Hippocampal formation (tissue), 2 donors: ENCODE data around the gene MAN1C1.
A peak's percentile ranks its signal among the peaks of the same experiment; 100 is the strongest.

Source experiments
- DNase-seq, 2 donors: peaks; one replicate each; lab custom pipeline; 2025; lab: John Stamatoyannopoulos, UW

The MAN1C1 gene

GRCh38 chr1:25614501-25615171 is 2.0 kb upstream of the MAN1C1 start:
- DNase-seq = no peak

- no peak for DNase-seq
Observed at GRCh38 chr1:25615172-25615541, 1.4 kb upstream of the MAN1C1 start.

GRCh38 chr1:25615563-25616094 is 962 bp upstream of the MAN1C1 start:
- no peak for DNase-seq

- no peak for DNase-seq
Observed at GRCh38 chr1:25616987-25617624, 515 bp downstream of the MAN1C1 start.

GRCh38 chr1:25617625-25618432 is 1.2 kb downstream of the MAN1C1 start:
- no peak for DNase-seq

- DNase-seq = no peak
Observed at GRCh38 chr1:25618433-25618808, 1.8 kb downstream of the MAN1C1 start.

- DNase-seq = peak; percentile 48 to 54
Observed at GRCh38 chr1:25619101-25619890, 2.7 kb downstream of the MAN1C1 start.

GRCh38 chr1:25620211-25620610 is 3.6 kb downstream of the MAN1C1 start:
- no peak for DNase-seq

- no peak for DNase-seq
Observed at GRCh38 chr1:25620701-25621350, 4.2 kb downstream of the MAN1C1 start.

- DNase-seq = no peak
Observed at GRCh38 chr1:25621876-25622275, 5.3 kb downstream of the MAN1C1 start.

GRCh38 chr1:25622531-25622930 is 5.9 kb downstream of the MAN1C1 start:
- no peak for DNase-seq

GRCh38 chr1:25623007-25623406 is 6.4 kb downstream of the MAN1C1 start:
- DNase-seq = no peak

- DNase-seq = no peak
Observed at GRCh38 chr1:25623731-25624130, 7.1 kb downstream of the MAN1C1 start.

- DNase-seq = no peak
Observed at GRCh38 chr1:25624156-25624555, 7.6 kb downstream of the MAN1C1 start.

GRCh38 chr1:25624604-25625003 is 8.0 kb downstream of the MAN1C1 start:
- DNase-seq = no peak

- DNase-seq = no peak
Observed at GRCh38 chr1:25626018-25626417, 9.4 kb downstream of the MAN1C1 start.

GRCh38 chr1:25628741-25629421 is 12.3 kb downstream of the MAN1C1 start:
- DNase-seq = no peak

- DNase-seq = no peak
Observed at GRCh38 chr1:25629836-25630235, 13.2 kb downstream of the MAN1C1 start.

GRCh38 chr1:25631750-25632485 is 15.3 kb downstream of the MAN1C1 start:
- DNase-seq = no peak

GRCh38 chr1:25634066-25634465 is 17.5 kb downstream of the MAN1C1 start:
- DNase-seq = no peak
